Limb (tissue), 2 donors: ENCODE data around the gene ROR2.
A peak's percentile ranks its signal among the peaks of the same experiment; 100 is the strongest.
"Not testable (repeated sequence)": the region's sequence is repeated elsewhere in the genome, so short reads cannot be mapped to it uniquely, and the experiment has no call there.

Source experiments
- DNase-seq, 2 donors: peaks; one replicate each; pipeline ENCODE4 v3.0.0-alpha.2; 2016; ENCODE audit errors: extremely low spot score in 2 of 2

Gene ROR2

GRCh38 chr9:91949946-91950664 lies at the start of gene ROR2:
TSS of gene ROR2 (minus strand) at chr9:91950228.
- DNase-seq: peak; percentile 62 to 90

DNA sequence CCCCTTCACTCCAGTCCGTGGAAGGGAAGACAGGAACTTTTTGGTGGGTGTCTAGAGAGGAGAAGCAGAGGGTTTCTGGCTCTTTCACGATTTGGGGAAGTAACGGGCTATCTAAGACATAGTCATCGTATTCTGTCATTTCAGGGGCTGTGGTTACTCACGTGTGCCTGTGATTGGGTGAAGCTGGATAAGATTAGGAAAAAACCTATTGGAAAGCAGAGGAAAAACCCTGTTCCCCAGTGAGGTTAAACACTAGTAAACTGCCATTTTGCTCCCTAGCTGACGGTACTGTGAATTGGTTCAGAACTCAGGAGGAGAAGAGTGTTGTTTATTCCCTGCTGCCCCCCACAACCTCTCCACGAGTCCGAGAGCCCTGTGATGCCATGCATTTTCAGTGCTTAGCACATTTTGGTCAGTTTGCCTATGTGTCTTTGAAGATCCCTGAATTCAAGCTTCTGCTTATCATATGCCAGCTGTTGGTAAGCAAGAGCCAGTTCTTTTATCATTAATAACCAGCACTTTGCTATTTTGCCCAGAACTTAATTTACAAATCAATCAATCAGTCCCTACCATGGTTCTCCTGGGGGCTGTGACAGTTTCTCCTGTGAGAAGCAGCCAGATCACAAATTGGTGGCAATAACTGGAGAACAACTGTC lies 45.1 kb upstream of the ROR2 start:
- no peak for DNase-seq

DNA sequence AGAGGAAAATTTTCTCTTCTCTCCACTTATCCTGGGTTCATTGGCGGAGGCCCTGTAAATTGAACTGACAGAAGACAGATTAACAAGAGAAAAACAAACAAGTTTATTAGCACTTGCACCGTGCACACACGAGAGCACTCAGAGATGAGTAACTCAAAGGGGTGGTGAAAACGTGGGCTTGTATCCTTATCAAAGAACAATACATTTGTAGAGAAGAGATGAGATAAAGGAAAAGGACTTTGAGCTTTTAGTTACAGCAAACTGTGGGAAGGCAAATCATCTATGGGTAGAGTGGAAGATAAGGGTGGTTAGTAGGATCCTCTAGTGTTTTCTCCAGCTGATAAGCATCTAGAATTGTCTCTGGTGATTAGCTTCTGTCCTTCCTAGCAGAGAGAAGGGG lies 44.4 kb upstream of the ROR2 start:
- DNase-seq: no peak

GRCh38 chr9:91992461-91993041 lies 42.5 kb upstream of the ROR2 start:
- peak; percentile 41 to 67 for DNase-seq

DNA sequence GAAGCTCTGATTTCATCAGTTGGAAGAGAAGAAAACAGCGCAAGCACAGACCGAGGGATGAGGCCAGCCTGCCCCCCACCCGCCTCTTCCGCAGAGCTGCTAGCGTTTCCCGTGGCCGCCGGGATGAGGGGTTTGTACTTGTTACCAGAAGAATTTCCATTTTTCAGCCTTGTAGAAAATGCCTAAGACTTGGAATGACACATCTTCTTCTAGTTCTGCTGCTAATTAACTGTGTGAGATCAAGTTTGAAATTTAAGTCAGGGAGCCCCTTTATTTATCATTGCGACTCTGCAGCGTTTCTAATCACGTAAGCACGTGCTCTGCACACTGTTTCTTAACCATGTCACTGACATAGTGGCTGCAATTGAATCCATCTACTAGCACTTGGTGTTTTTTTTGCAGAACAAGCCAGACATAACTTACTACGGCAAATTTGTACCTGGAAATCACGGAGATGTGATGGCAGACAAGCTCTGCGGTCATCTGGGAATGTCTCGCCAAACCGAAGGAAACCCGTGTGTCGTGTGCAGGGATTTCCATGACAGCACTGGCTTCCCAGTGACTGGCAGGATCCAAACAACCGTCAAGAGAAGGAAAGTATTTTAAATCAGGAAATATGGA lies 41.8 kb upstream of the ROR2 start:
- peak; percentile 41 to 43 for DNase-seq

GRCh38 chr9:91986248-91986647 lies 36.2 kb upstream of the ROR2 start:
- no peak for DNase-seq

- DNase-seq: no peak
Observed at GRCh38 chr9:91985692-91986091, 35.7 kb upstream of the ROR2 start.

GRCh38 chr9:91978740-91979414 lies 28.8 kb upstream of the ROR2 start:
- DNase-seq: no peak

DNA sequence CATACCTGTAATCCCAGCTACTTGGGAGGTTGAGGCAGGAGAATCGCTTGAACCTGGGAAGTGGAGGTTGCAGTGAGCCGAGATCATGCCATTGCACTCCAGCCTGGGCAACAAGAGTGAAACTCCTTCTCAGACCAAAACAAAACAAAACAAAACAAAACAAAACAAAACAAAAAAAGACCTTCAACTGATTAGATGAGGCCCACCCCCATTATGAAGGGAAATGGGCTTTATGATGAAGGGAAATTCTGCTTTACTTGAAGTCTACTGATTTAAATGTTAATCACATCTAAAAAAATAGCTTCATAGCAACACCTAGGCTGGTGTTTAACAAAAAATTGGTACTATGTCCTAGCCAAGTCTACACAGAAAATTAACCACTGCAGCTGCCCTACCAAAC lies 25.2 kb upstream of the ROR2 start:
- DNase-seq: not testable (repeated sequence)

DNA sequence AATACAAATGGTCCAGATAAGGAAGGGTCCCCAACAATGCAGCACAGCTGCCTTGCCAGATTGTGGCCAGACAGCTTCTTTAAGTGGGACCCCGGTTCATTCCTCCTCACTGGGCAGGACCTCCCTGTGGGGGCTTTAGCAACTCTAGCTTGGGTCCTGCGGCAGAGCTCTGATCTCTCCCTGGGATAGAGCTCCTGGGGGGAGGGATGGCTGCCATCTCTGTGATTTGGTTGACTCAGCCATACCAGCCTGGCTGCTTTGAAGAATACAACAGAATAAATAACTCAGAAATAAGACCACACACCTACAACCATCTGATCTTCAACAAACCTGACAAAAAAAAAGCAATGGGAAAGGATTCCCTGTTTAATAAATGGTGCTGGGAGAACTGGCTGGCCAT lies 22.7 kb upstream of the ROR2 start:
- DNase-seq: no peak

- DNase-seq: no peak
Observed at GRCh38 chr9:91972076-91972626, 22.1 kb upstream of the ROR2 start.

DNA sequence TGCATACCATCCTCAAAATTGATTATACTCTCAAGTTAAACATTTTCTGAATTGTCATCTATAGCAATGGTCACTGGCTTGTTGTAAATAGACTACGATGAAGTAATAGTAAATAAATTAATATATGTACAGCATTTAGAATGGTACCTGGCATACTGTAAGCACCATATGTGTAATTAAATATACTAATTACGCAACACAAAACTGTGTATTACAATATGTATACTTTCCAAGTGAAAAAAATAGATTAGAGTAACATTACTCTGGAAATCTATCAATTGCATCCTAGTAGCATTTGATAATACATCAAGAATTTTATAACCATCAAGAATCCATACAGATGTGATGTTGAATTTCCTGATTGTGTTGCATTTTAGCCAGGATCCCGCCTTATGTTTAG lies 17.2 kb upstream of the ROR2 start:
- DNase-seq: no peak

DNA sequence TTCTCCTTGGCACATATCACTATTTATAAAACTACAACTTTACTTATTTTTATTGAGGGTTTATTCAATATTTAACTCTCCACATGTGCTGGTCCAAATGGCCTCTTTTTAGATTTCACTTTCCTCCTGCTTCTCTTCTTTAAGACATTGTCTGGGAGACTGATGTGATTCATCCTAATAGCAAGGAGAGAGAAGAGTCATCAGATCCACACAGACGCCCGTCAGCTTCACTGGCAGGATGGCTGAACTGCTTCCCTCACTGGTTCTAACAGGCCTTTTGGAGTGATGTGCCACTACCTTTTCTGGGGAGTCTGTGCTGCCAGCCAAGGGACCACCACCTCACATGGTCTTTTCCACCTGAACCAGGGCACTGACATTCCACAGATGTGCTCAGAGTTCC lies 16.5 kb upstream of the ROR2 start:
- no peak for DNase-seq

- no peak for DNase-seq
Observed at GRCh38 chr9:91963711-91964240, 13.7 kb upstream of the ROR2 start.

DNA sequence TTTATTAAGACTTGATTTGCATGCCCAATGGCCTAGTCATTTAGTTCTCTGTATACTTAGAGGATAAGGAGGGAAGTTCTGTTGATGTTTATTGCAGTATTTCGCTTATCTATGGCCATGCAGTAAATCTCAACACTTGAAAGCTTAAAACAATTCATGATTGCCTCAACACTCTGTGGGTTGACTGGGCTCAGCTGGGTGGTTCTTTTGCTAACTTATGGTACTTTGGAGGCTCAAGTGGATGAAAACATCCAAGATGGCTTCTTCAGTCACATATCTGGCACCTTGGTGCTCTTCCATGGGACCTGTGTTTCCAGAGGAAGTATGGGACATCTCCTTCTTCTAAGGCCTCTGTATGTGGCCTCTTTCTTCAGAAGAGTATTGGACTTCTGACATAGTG lies 10.3 kb upstream of the ROR2 start:
- DNase-seq: no peak

GRCh38 chr9:91958174-91958573 lies 8.1 kb upstream of the ROR2 start:
- no peak for DNase-seq

DNA sequence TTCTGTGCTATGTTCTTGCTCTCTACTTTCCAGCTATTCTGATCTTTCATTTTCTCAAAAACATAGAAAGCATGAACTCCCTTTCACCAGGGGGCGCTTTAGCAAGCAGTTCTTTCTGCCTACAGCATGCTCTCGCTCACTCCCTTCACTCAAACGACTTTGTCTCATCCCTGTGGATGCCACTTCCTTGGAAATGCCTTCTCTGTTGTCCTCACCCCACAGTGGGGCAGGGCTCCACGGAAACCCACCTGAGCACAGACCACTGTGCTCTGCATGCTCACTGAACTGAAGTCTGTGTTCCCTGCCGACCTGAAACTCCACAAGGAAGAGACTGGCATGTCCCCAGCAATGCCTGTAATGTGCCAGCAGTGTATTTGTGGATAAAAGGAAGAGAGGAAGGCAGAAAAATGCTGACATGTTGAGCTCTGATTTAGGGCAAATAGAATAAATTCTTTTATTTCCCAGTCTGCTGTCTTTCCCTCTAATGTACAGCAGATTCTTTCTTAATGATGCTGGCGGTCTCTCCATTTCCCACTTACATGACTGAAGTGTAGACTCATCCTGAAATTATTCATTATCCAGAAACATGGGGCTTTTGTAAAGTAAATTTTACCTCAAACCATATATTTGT lies 4.9 kb upstream of the ROR2 start:
- DNase-seq: peak; percentile 68 to 71

DNA sequence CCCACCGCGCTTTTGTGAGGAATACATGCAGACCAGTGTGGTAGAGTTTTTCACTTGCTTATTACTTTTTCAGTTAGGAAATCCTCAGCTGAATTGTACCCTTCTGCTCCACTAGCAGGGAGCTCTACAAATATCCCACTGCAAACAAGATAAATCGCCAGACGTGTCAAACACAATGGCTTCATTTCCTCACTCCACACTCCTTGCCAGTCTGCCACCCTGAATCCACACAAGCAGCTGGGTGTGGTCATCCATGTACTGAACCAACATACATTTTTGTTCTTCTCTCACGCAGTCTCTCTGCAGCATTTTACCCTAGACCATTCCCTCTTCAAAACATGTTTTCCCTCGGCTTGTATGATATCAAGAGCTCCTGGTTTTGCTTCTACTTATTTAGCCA lies 3.7 kb upstream of the ROR2 start:
- DNase-seq: no peak

GRCh38 chr9:91951944-91952520 lies 2.0 kb upstream of the ROR2 start:
- no peak for DNase-seq

DNA sequence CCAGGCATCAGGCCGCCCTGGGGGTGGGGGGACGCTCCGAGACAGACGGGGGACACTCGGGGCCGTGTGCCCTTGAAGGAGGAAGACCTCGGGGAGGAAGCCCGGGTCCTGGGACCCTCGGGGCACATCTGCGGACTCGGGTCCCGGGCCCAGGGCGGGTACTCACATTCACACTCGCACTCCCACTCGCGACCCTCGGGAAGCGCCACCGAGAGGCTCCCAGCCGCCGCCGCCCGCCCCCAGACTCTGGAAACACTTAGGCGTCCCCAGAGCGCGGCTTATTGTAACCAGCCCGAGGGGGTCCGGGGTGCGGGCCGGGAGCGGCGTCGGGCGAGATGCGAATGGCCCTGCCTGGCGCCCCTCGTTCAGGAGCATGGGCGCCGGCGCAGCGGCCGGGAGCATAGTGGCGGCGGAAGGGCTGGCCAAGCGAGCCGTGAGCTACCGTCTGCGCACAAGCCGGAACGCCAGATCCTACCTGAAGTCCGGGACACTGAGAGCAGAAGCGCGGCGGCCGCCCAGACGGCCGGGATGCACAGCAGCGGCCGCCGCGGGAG lies 559 bp downstream of the ROR2 start:
- peak in 1 of 2 donors; percentile 58 for DNase-seq
